Measurements from ENCODE around the gene KIF20B. TPM values are rescaled to one million over a fixed set of nuclear protein-coding genes. Genes with fewer than 3 reads are reported as not detected.
A peak's percentile ranks its signal among the peaks of the same experiment; 100 is the strongest.

Gene KIF20B
- total RNA-seq, 2 experiments from 2014 or later, result 17.1 to 18.4 TPM

DNA sequence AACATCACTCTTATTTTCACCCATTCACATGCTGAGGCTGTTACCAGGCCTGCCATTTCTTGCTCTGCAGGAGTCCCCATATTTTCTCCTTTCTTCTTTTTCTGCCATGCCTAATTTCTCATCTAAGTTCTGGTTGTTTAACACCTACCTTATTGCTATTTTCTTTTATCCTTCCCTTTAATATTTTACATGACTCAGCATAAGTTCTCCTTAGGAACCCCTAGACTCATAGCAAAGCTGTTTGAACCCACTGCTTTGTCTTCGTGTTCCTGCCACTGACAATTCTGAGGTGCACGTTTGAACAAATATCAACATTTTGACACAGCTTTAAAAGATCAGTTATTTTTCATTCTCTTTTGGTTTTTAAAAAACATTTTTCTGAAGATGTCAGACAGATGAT, 98.2 kb downstream of the KIF20B start:
- Histone ChIP-seq H3K27ac (ENCODE audit: low read depth in 1 of 2, low read length in 2 of 2) (no peak overlapping the region), H3K36me3 (ENCODE audit: insufficient read depth, low read length) (no peaks in the 10 kb centered on the region), H3K4me3 (ENCODE audit: low read length) (no peak overlapping the region), H3K27me3 (ENCODE audit: control insufficient read depth in 1 of 2, insufficient read depth in 2 of 2, low read length in 2 of 2) (no peaks in the 10 kb centered on the region), H3K9me3 (ENCODE audit: control insufficient read depth in 1 of 2, insufficient read depth in 1 of 2, low read length in 2 of 2) (no peaks in the 10 kb centered on the region), H3K4me1 (ENCODE audit: insufficient read depth, low read length) (no peaks in the 10 kb centered on the region)
- ChIA-PET POLR2A (no interaction called here), CTCF (no interaction called here)
- Mint-ChIP-seq H3K4me1 (ENCODE audit: low read depth) (no peaks in the 10 kb centered on the region), H3K4me3 (no peak overlapping the region), H3K9me3 (no peaks in the 10 kb centered on the region), H3K27me3 (no peaks in the 10 kb centered on the region), H3K27ac (no peak overlapping the region), H3K36me3 (ENCODE audit: low read depth) (no peaks in the 10 kb centered on the region)
- TF ChIP-seq, protein P1, sequence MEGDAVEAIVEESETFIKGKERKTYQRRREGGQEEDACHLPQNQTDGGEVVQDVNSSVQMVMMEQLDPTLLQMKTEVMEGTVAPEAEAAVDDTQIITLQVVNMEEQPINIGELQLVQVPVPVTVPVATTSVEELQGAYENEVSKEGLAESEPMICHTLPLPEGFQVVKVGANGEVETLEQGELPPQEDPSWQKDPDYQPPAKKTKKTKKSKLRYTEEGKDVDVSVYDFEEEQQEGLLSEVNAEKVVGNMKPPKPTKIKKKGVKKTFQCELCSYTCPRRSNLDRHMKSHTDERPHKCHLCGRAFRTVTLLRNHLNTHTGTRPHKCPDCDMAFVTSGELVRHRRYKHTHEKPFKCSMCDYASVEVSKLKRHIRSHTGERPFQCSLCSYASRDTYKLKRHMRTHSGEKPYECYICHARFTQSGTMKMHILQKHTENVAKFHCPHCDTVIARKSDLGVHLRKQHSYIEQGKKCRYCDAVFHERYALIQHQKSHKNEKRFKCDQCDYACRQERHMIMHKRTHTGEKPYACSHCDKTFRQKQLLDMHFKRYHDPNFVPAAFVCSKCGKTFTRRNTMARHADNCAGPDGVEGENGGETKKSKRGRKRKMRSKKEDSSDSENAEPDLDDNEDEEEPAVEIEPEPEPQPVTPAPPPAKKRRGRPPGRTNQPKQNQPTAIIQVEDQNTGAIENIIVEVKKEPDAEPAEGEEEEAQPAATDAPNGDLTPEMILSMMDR (IDR thresholded peaks at IDR 0.05), result no peak
- no peak for ATAC-seq (ENCODE audit: poor library complexity)
- DNase-seq, result no peak
- intact Hi-C loops (cut with DNase I, micrococcal nuclease), result loop anchor here in 1 of 2 experiments (10.0 kb wide), 1 partner anchor 795 kb away; no protein-coding TSS in a partner anchor

DNA sequence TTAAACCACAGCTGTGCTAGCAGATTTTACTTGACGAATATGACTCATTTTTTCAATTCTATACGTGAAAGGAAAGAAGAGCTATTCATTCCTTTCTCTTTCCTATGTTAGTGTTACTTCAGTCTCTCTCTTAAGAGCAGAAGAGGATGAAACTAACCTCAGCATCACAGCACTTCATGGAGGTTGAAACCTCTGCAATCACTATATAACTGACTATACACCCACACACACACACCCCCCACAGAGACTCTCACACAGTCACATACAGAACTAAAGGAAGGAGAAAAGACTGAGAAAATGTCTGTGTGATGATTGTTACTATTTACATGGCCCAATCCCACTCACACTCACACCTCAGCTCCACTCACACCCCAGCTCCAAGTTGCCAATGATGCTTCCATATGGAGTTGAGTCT, 104.2 kb downstream of the KIF20B start:
- TF ChIP-seq, protein P1 (IDR thresholded peaks at IDR 0.05), result no peak
- peaks cover 0 to 5% of the 10 kb centered on the region in 2 experiments for H3K27me3 ChIP-seq (ENCODE audit: control insufficient read depth in 1 of 2, insufficient read depth in 2 of 2, low read length in 2 of 2)
- H3K27ac Mint-ChIP-seq, result no peak overlapping the region
- ATAC-seq (ENCODE audit: poor library complexity) (no peak), DNase-seq (no peak)
- no peaks in the 10 kb centered on the region for H3K36me3 Mint-ChIP-seq (ENCODE audit: low read depth)
- H3K4me3 Mint-ChIP-seq, result no peak overlapping the region
- ChIA-PET POLR2A (no interaction called here), CTCF (no interaction called here)
- no peaks in the 10 kb centered on the region for H3K27me3 Mint-ChIP-seq
- intact Hi-C loops (cut with DNase I, micrococcal nuclease), result no loop called here
- H3K9me3 Mint-ChIP-seq, result no peaks in the 10 kb centered on the region
- no peaks in the 10 kb centered on the region for H3K36me3 ChIP-seq (ENCODE audit: insufficient read depth, low read length)
- H3K4me1 Mint-ChIP-seq (ENCODE audit: low read depth), result no peaks in the 10 kb centered on the region
- no peak overlapping the region for H3K27ac ChIP-seq (ENCODE audit: low read depth in 1 of 2, low read length in 2 of 2)
- H3K9me3 ChIP-seq (ENCODE audit: control insufficient read depth in 1 of 2, insufficient read depth in 1 of 2, low read length in 2 of 2), result no peaks in the 10 kb centered on the region
- no peak overlapping the region for H3K4me3 ChIP-seq (ENCODE audit: low read length)
- no peaks in the 10 kb centered on the region for H3K4me1 ChIP-seq (ENCODE audit: insufficient read depth, low read length)

DNA sequence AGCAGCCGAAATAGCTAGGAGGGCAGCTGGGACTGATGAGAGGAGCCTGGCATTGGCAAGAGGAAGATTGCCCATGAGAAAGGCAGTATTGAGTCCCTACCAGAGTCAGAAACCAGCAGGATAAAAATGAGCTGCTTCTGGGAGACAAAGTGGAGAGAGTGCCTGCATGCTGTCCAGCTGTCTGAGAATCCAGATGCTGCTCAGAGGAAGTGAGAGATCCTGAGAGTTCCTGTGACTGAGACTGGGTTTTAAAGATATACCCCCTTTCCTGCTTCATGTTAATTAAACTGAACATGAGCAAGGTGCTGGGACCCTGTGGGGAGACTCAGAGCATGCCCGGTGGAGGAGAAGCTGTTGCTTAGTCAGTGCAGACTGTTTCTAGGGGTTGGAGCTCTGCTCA, 107.5 kb downstream of the KIF20B start:
- Mint-ChIP-seq H3K9me3 (no peaks in the 10 kb centered on the region), H3K4me3 (no peak overlapping the region), H3K36me3 (ENCODE audit: low read depth) (no peaks in the 10 kb centered on the region), H3K4me1 (ENCODE audit: low read depth) (no peaks in the 10 kb centered on the region), H3K27ac (no peak overlapping the region), H3K27me3 (no peaks in the 10 kb centered on the region)
- TF ChIP-seq, protein P1 (IDR thresholded peaks at IDR 0.05), result no peak
- no peak overlapping the region for H3K4me3 ChIP-seq (ENCODE audit: low read length)
- ATAC-seq (ENCODE audit: poor library complexity), result no peak
- CTCF ChIA-PET, result no interaction called here
- no peaks in the 10 kb centered on the region for H3K36me3 ChIP-seq (ENCODE audit: insufficient read depth, low read length)
- no peaks in the 10 kb centered on the region for H3K4me1 ChIP-seq (ENCODE audit: insufficient read depth, low read length)
- POLR2A ChIA-PET, result no interaction called here
- intact Hi-C loops (cut with DNase I, micrococcal nuclease), result no loop called here
- no peaks in the 10 kb centered on the region for H3K9me3 ChIP-seq (ENCODE audit: control insufficient read depth in 1 of 2, insufficient read depth in 1 of 2, low read length in 2 of 2)
- DNase-seq, result peak in 1 of 14 experiments; percentile 4
- peaks cover 0 to 5% of the 10 kb centered on the region in 2 experiments for H3K27me3 ChIP-seq (ENCODE audit: control insufficient read depth in 1 of 2, insufficient read depth in 2 of 2, low read length in 2 of 2)
- H3K27ac ChIP-seq (ENCODE audit: low read depth in 1 of 2, low read length in 2 of 2), result no peak overlapping the region

Data from CD4-positive, alpha-beta T cell (primary cell).